Stimulated activated naive CD8-positive, alpha-beta T cell treated with anti-CD3 and anti-CD28 coated beads, Interleukin-15, Interleukin-2, amounts not matched to agents 100 U/mL and 50 U/mL, for 24 hours (primary cell): Measurements from ENCODE around the gene OXNAD1.

Experiments used
- ATAC-seq: fragments of 150-1000 bp; cut with Tn5 transposase; one replicate; pipeline ENCODE4 v1.10.0; 2021
- DNase-seq: peaks from one replicate; pipeline ENCODE4 v3.0.0; 2021

OXNAD1 gene

GRCh38 chr3:16264708-16265454, at the start of gene OXNAD1, which contains the start of gene DPH3:
Gene OXNAD1, plus strand, starts transcription at chr3:16265212. Its CDS starts 5,741 bp downstream, at chr3:16270953.
Gene DPH3, minus strand, starts transcription at chr3:16264943. Its CDS starts 67 bp downstream, at chr3:16264876.
- ATAC-seq = peak; percentile 98

GRCh38 chr3:16216373-16216935, 48.6 kb upstream of the OXNAD1 start:
- DNase-seq (no peak), ATAC-seq (no peak)

More at GRCh38 chr3:16264708-16265454, at the start of gene OXNAD1, which contains the start of gene DPH3:
- peak; percentile 99 for DNase-seq

GRCh38 chr3:16219777-16220176, 45.2 kb upstream of the OXNAD1 start:
- DNase-seq = no peak

GRCh38 chr3:16221990-16222389, 43.0 kb upstream of the OXNAD1 start:
- ATAC-seq = no peak
- DNase-seq = no peak

More at GRCh38 chr3:16219777-16220176, 45.2 kb upstream of the OXNAD1 start:
- no peak for ATAC-seq

- ATAC-seq = no peak
- DNase-seq = no peak
Measured at GRCh38 chr3:16222547-16222946, 42.5 kb upstream of the OXNAD1 start.

- ATAC-seq = no peak
- no peak for DNase-seq
Measured at GRCh38 chr3:16224325-16224724, 40.7 kb upstream of the OXNAD1 start.

GRCh38 chr3:16227566-16227965, 37.4 kb upstream of the OXNAD1 start:
- no peak for ATAC-seq
- no peak for DNase-seq

GRCh38 chr3:16229681-16230080, 35.3 kb upstream of the OXNAD1 start:
- ATAC-seq (no peak), DNase-seq (no peak)

GRCh38 chr3:16231983-16232382, 33.0 kb upstream of the OXNAD1 start:
- DNase-seq = no peak
- ATAC-seq = no peak

GRCh38 chr3:16233806-16234205, 31.2 kb upstream of the OXNAD1 start:
- ATAC-seq = no peak
- DNase-seq = no peak

- no peak for DNase-seq
- ATAC-seq = no peak
Measured at GRCh38 chr3:16234281-16234680, 30.7 kb upstream of the OXNAD1 start.

GRCh38 chr3:16236030-16236639, 28.9 kb upstream of the OXNAD1 start:
- no peak for DNase-seq
- ATAC-seq = no peak

- ATAC-seq (no peak), DNase-seq (no peak)
Measured at GRCh38 chr3:16236856-16237393, 28.1 kb upstream of the OXNAD1 start.

- no peak for ATAC-seq
- DNase-seq = no peak
Measured at GRCh38 chr3:16239086-16239770, 25.8 kb upstream of the OXNAD1 start.

- DNase-seq = no peak
- ATAC-seq = no peak
Measured at GRCh38 chr3:16239780-16240179, 25.2 kb upstream of the OXNAD1 start.

- no peak for ATAC-seq
- no peak for DNase-seq
Measured at GRCh38 chr3:16240229-16241023, 24.6 kb upstream of the OXNAD1 start.

GRCh38 chr3:16241225-16241624, 23.8 kb upstream of the OXNAD1 start:
- DNase-seq (no peak), ATAC-seq (no peak)

- DNase-seq (no peak), ATAC-seq (no peak)
Measured at GRCh38 chr3:16242177-16242576, 22.8 kb upstream of the OXNAD1 start.

GRCh38 chr3:16243706-16244490, 21.1 kb upstream of the OXNAD1 start:
- DNase-seq (no peak), ATAC-seq (no peak)

- ATAC-seq = no peak
Measured at GRCh38 chr3:16245609-16246008, 19.4 kb upstream of the OXNAD1 start.

More at GRCh38 chr3:16245609-16246008, 19.4 kb upstream of the OXNAD1 start:
- DNase-seq = no peak
